OCI-LY3 (cell line): ENCODE results near the gene CLDND2.
"Not testable (repeated sequence)": the region's sequence is repeated elsewhere in the genome, so short reads cannot be mapped to it uniquely, and the experiment has no call there.

ENCODE experiments used
- EZH2phosphoT487 ChIP-seq: fragments of 200-600 bp; shearing (Covaris generic); IDR thresholded peaks from 2 replicates; pipeline ENCODE4 v1.6.1; 2018; ENCODE audit warnings: antibody characterized with exemption, mixed run types, low read depth
- TF ChIP-seq, protein P1 (sequence below): fragments of 200-600, 300-600 bp; sonication (generic); IDR thresholded peaks from 2 replicates; pipeline ENCODE4 v1.5.1; 2014; ENCODE audit warnings: antibody characterized with exemption, low read length, low read depth

- TF ChIP-seq, protein P1, sequence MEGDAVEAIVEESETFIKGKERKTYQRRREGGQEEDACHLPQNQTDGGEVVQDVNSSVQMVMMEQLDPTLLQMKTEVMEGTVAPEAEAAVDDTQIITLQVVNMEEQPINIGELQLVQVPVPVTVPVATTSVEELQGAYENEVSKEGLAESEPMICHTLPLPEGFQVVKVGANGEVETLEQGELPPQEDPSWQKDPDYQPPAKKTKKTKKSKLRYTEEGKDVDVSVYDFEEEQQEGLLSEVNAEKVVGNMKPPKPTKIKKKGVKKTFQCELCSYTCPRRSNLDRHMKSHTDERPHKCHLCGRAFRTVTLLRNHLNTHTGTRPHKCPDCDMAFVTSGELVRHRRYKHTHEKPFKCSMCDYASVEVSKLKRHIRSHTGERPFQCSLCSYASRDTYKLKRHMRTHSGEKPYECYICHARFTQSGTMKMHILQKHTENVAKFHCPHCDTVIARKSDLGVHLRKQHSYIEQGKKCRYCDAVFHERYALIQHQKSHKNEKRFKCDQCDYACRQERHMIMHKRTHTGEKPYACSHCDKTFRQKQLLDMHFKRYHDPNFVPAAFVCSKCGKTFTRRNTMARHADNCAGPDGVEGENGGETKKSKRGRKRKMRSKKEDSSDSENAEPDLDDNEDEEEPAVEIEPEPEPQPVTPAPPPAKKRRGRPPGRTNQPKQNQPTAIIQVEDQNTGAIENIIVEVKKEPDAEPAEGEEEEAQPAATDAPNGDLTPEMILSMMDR = not testable (repeated sequence)
- not testable (repeated sequence) for TF ChIP-seq EZH2phosphoT487
Observed at GRCh38 chr19:51397453-51397852, 28.6 kb upstream of the CLDND2 start.
